ENCODE measurements around the gene ARVCF.

The ARVCF gene

GRCh38 chr22:20016734-20017621 is at the start of gene ARVCF:
ARVCF (minus strand) TSS chr22:20016823; CDS start chr22:19990794, 26,029 bp downstream.
- peak; percentile 49 for DNase-seq

- no peak for DNase-seq
Measured at GRCh38 chr22:20065896-20066616, 49.4 kb upstream of the ARVCF start.

GRCh38 chr22:20064545-20065262 is 48.1 kb upstream of the ARVCF start:
- DNase-seq, result no peak

- no peak for DNase-seq
Measured at GRCh38 chr22:20064140-20064480, 47.5 kb upstream of the ARVCF start.

DNA sequence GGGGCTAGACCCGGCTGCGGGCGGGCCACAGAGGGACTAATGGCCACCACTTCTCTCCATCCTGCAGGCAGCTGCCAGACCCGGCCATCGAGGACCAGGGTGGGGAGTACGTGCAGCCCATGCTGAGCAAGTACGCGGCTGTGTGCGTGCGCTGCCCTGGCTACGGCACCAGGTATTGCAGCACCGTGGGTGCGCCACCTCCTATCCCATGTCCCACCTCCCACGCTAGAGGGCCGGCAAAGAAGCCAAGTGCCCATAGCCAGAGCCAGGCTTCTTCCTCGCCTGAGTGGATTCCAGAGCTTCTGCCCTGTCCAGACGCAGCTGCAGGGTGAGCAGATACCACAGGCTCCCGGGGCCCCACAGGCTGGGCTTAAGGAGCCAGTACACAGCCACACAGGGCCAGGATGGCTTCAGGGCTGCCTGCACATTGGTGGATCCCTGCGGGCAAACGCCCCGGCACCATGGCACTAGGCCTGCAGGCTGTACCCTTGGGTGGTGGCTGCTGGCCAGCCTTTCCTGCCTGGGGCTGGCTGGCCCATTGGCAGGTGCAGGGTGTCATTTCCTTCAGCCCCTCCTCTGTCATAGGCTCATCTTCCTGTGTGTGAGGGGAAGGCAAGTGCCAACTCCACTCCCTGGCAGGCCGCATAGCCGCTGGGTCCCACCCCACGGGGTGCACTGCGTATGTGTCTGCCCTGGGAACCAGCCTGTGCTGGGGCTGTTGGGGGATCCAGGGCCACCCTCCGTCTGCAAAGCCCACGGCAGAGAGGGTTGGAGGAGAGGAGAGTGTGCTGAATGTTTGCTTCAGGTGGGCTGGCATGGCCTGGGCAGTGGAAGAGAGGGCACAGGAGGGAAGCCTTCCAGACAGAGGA is 46.9 kb upstream of the ARVCF start:
- no peak for DNase-seq

- DNase-seq, result no peak
Measured at GRCh38 chr22:20062766-20063083, 46.1 kb upstream of the ARVCF start.

GRCh38 chr22:20062043-20062765 is 45.6 kb upstream of the ARVCF start:
- no peak for DNase-seq

GRCh38 chr22:20061481-20061861 is 44.8 kb upstream of the ARVCF start:
- no peak for DNase-seq

DNA sequence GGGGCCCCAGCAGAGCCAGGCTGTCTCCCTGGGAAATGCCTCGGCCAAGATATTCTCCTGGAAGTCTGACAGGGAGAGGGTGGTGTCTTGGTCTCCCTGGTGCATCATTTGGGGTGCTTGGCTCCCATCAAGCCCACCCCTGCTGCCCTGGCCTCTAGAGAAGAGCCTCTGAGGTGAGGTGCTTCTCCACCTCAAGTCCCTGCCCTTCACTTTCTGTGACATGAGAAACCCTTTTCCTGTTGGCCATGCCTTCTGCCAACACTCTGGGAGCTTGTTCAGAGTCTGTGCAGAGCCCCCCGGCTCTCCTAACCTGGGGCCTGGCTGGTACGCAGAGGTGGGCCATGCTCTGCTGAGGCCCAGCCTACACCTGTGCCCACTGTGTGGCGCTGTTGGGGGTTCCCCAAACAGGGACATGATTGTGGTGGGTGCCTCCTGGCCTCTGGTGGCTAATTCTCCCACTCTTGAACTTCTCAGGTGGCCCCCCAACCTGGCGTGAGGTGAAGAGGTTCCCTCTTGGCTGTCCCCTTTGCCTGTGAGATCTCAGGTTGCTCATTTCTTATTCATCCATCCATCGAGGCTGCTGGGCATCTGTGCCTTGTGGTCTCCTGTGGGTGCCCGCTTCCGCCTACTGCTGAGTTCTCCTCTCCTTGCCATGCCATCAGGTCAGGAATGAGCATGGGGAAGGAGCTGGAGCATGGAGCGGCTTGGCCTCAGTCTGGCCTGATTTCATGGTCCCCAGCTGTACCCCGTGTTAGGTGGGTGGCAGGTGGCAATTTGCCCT is 44.3 kb upstream of the ARVCF start:
- DNase-seq, result no peak

GRCh38 chr22:20058989-20059770 is 42.6 kb upstream of the ARVCF start:
- DNase-seq, result no peak

GRCh38 chr22:20057596-20058268 is 41.1 kb upstream of the ARVCF start:
- DNase-seq, result no peak

DNA sequence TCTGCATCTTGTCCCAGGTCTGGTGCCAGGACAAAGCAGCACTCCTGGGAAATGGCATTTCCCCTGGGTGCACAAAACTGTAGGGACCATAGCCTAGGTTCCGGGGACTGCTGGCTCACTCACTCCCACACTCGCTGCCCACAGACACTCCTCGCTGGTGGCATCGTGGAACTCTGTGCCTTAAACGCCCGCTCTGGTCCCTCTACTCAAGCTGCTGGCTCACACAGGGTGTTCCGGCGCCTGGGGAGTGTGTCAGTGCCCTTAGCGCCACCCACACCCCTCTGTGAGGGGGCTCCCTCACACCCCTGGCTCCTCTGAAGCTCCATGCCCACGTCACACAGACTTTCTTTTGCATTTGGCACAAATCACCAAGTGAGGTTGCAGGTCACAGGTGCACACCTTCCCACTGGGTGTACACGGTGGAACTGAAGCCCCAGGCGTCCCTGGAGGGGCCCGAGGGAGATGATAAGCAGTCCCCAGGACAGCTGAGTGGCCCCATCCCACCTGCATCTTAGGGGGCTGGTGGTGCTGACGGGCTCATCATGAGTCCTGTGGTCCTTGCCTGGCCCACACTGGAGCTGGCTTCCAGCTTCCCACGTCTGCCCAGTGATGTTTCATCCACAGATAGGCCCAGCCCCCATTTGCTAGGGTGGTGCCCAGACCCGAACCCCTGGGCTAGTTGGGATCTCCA is 40.2 kb upstream of the ARVCF start:
- no peak for DNase-seq

GRCh38 chr22:20056161-20056560 is 39.5 kb upstream of the ARVCF start:
- DNase-seq, result no peak

DNA sequence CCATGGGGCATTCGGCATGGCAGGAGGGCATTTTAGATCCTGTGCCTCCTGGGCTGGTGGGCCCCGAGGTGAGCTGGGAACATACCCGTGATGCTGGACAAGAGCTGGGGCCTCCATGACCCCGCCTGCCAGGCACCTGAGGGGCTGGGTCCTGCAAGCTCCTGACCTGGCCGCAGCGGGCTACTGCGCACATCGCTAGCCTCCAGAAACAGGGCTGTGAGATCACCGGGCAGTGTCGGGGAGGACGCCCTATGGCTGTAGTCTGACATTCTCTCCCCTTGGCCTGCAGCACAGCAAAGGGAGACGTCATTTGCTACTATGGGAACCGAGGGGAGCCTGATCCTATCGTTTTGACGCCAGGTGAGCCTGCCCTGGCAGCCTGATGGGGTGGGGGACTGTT is 39.0 kb upstream of the ARVCF start:
- DNase-seq, result no peak

DNA sequence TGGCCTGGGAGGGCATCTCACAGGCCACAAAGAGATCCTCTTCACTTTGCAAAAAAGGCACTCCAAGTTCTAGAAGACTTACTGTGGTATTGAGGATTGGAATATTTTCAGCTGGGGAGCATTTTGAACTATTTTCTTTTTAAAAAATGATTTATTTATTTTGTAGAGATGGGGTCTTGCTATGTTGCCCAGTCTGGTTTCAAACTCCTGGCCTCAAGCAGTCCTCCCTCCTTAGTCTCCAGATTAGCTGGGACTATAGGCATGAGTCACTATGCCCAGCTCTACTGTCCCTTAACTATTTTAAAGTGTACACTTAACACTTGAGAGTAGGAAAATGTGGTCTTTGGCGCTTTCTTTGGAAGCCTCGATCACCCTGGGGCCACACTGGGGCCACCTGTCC is 38.5 kb upstream of the ARVCF start:
- no peak for DNase-seq

DNA sequence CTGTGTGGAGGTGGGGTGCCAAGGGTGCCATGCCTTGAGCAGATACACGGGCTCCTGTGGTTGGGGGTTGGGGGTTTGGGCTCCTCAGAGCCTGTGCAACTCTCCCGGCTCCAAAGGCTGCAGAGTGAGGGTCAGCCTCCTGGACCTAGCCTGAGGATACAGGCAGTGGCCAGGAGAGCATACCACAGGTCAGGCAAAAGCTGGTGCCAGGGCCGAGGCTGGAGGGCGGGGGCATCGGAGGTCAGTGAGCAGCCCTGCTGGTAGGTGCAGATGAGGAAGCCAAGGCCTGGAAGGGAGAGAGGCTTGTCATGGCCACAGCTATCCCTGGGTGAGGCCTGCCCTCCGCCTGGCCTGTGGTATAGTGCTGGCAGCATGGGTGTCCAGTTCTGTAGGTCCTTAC is 37.9 kb upstream of the ARVCF start:
- DNase-seq, result no peak

DNA sequence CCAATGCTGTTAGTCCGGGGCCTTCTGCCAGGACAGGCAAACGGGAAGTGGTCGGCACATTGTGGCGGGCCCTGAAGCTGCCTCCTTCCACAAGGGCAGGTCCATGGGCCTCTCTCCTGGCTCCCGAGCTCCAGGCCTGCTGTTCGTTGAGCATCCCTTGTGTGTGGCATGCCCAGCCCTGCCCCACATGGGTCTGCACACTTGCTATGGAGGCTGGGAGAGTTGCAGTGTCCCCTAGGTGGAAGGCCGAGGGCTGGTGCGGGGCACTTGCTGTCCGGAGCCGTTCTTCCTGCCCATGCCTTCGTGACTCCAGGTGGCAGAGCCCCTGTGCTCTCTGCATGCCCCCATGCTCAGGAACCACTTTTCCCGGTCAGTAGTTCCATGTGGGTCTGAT is 37.4 kb upstream of the ARVCF start:
- no peak for DNase-seq

DNA sequence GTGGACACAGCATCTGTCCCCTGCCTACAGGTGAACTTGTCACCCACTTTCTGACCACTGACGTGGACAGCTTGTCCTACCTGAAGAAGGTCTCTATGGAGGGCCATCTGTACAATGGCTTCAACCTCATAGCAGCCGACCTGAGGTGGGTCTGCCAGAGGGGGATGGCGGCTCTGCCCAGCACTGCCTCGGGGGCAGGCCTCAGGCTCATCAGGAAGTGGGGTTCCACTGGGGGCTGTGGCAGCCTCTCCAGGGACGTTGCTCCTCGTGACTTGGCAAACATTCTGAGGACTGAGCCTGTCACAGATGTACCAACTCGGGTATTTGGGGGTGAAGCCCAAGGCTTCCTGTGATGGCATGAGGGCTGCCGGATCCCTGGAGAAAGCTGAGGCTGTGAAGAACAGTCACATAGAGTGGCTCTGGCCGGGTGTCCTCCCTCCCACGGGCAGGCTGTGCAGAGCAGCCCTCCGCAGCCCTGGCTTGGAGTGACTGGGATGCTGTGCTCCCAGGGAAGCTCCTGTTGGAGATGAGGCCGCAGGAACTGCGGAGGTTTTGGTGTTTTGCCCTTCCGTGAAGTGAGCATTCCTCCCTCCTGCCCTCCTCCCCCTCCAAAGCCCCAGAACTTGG is 36.9 kb upstream of the ARVCF start:
- no peak for DNase-seq

All from SHP77 treated with DMSO at 0.1 percent for 48 hours (cell line).